UCSD-AML1 (cell line): Measurements from ENCODE around the gene ACAP3.

Experiments used
- DNase-seq: peaks from one replicate; lab custom pipeline; 2025; ENCODE audit not compliant: unreplicated experiment; lab: John Stamatoyannopoulos, UW

Gene ACAP3

GRCh38 chr1:1303736-1304135 is 4.0 kb downstream of the ACAP3 start:
- no peak for DNase-seq

DNA sequence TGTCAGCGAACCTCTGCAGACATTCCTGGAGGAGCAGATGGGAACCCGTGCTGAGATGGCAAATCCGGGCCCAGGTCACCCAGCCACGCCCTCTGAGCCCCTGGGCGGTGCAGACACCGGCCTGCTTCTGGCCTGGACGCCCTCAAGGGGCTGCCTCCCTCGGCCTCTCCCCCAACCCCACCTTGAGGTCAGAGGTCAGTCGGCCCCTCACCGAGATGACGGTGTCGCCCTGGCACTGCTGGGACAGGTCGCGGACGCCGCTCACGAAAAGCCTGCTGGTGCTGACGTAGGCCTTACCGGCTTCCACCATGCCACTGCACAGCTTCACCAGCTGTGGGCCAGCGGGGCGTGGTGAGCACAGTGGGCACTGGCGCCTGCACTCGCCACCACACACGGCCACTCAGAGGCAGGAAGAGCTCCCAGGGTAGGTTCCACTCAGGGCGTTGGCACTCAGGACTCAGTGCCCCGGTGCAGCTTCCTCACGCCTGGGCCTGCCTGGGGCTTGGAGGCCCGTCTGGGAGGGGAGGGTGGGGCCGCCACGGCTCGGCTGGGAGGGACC is 4.7 kb downstream of the ACAP3 start:
- no peak for DNase-seq

GRCh38 chr1:1302006-1302430 is 5.7 kb downstream of the ACAP3 start:
- no peak for DNase-seq

DNA sequence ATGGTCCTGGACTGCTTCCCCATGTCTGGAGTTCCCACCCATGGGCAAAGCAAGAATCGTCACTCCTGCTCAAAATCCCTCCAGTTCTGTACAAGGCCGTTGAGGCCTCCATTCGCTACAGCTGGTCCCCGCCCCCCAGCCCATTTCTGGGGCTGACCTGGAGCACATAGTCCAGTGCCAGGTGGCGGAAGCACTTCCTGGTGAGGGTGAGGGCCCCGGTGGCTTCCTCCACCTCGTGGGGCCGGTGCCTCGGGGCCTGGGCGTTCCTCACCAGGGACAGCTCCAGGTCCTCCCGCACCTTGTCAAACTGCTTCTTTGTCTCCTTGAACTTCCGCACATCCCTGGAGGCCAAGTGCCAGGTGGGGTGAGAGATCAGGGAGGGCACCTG is 7.4 kb downstream of the ACAP3 start:
- DNase-seq, result no peak

DNA sequence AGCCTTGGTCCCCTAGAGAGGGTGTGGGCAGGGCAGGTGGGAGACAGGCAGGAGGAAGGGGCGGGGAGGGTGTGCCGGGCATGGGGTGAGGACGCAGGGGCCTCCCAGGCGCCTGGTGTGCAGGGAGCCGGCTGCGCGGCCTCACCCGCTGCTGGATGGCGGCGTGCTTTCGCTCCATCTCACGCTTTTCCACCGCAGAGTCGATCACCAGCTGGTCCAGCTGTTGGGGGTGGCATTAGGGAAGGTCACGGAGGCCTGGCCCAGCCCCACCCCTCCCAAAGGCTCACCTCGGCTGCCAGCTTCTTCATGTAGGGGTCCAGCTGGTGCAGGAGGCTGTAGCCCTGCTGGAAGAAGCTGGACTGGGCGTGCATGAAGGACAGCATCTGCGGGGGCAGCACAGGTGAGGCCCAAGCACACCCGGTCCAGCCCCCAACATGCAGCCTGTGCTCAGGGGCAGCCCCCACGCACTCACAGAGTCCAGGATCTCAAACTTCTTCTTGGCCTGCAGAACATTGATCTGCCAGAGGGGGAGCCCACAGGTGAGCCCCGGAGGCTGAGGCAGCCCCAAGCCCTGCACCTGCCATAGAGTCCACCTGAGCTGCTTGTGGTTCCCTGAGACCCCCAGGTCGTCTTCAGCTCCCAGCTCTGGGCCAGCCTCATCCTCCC is 7.9 kb downstream of the ACAP3 start:
- no peak for DNase-seq

- DNase-seq, result no peak
These were observed 8.7 kb downstream of the ACAP3 start for GRCh38 chr1:1298861-1299685.

GRCh38 chr1:1297802-1298424 is 9.8 kb downstream of the ACAP3 start:
- DNase-seq, result no peak

GRCh38 chr1:1296070-1297061 is 11.4 kb downstream of the ACAP3 start:
- DNase-seq, result no peak

GRCh38 chr1:1295154-1295923 is 12.4 kb downstream of the ACAP3 start:
- DNase-seq, result no peak

- DNase-seq, result no peak
These were observed 13.4 kb downstream of the ACAP3 start for GRCh38 chr1:1294250-1294890.

DNA sequence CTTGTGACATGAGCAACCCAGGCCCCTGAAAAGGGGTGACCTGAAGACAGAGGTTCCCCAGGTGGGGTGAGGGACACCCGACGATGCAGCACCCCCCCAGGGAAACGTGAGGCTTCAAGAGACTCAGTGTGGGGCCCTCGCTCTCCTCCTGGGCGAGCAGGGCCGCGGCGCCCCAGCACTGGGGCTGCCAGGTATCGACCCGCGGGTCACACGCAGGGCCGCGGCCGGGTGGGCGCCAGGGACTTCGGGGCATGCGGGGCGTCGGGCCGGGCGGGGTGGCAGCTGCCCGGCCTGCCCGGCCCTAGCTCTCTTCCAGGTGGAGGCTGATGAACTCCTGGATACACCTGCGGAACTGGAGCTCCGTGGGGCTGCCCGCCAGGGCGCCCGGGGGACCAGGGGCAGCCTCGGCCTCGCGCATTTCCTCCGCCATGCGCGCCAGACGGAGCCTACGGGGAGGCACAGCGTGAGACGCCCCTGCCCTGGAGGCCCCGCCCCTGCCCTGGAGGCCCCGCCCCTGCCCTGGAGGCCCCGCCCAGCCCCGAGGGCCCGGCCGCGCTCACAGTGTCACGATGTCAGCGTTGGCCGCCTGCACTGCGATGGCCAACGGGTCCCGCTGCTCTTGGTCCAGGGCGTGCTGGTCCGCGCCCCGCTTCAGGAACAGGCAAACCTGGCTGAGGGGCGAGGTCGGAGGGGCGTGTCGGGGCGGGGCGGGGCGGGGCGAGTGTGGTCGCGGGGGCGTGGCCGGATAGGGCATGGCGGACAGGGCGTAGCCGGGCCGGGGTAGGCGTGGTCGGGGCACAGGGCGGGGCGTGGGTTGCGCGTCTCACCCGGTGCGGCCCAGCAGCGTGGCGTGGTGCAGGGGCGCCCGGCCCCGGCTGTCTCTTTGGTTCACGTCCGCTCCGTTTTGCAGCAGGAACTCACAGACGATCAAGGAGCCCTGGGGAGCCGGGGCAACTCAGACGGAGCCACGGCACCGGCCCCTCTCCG is 14.2 kb downstream of the ACAP3 start:
- no peak for DNase-seq

GRCh38 chr1:1292851-1293250 is 14.9 kb downstream of the ACAP3 start:
- DNase-seq, result no peak

GRCh38 chr1:1292442-1292779 is 15.3 kb downstream of the ACAP3 start:
- DNase-seq, result no peak

GRCh38 chr1:1291548-1292441 is 15.9 kb downstream of the ACAP3 start:
- peak; percentile 39 for DNase-seq

GRCh38 chr1:1291023-1291528 is 16.7 kb downstream of the ACAP3 start:
- no peak for DNase-seq

- DNase-seq, result peak; percentile 75
These were observed 17.4 kb downstream of the ACAP3 start for GRCh38 chr1:1290238-1290731.
